Measurements from ENCODE around the gene SLC24A1. TPM values are rescaled to one million over a fixed set of nuclear protein-coding genes. Genes with fewer than 3 reads are reported as not detected.
"Not testable (repeated sequence)": the region's sequence is repeated elsewhere in the genome, so short reads cannot be mapped to it uniquely, and the experiment has no call there.

Gene SLC24A1
- total RNA-seq, 1 donor from 2014 or later: 8.9 TPM

GRCh38 chr15:65603134-65603533, 18.6 kb upstream of the SLC24A1 start:
- TF ChIP-seq CTCF (conservative IDR thresholded peaks at IDR 0.05; ENCODE audit: low read depth, low read length): no peak

GRCh38 chr15:65603559-65603958, 18.2 kb upstream of the SLC24A1 start:
- H3K4me3 ChIP-seq (ENCODE audit: low read depth, low read length): no peak overlapping the region
- no peak for DNase-seq (ENCODE audit: low read depth)
- TF ChIP-seq CTCF (conservative IDR thresholded peaks at IDR 0.05; ENCODE audit: low read depth, low read length): no peak

More at GRCh38 chr15:65603134-65603533, 18.6 kb upstream of the SLC24A1 start:
- H3K4me3 ChIP-seq (ENCODE audit: low read depth, low read length): no peak overlapping the region
- no peak for DNase-seq (ENCODE audit: low read depth)

- DNase-seq (ENCODE audit: low read depth): peak; percentile 57
- peak within 1 kb of the TSS; percentile 83 for H3K4me3 ChIP-seq (ENCODE audit: low read depth, low read length)
- peak; percentile 37 for TF ChIP-seq CTCF (conservative IDR thresholded peaks at IDR 0.05; ENCODE audit: low read depth, low read length)
These were observed 10.6 kb upstream of the SLC24A1 start, which contains the start of gene INTS14 for GRCh38 chr15:65610871-65611718. TSS of gene INTS14 (minus strand) at chr15:65611131. CDS start at chr15:65607380, 3,751 bp downstream.

- no peak for TF ChIP-seq CTCF (conservative IDR thresholded peaks at IDR 0.05; ENCODE audit: low read depth, low read length)
- H3K4me3 ChIP-seq (ENCODE audit: low read depth, low read length): peak overlapping the region; percentile 83
- DNase-seq (ENCODE audit: low read depth): no peak
These were observed 9.7 kb upstream of the SLC24A1 start for GRCh38 chr15:65611888-65612615.

GRCh38 chr15:65612616-65612946, 9.2 kb upstream of the SLC24A1 start:
- no peak for TF ChIP-seq CTCF (conservative IDR thresholded peaks at IDR 0.05; ENCODE audit: low read depth, low read length)
- peak; percentile 16 for DNase-seq (ENCODE audit: low read depth)
- H3K4me3 ChIP-seq (ENCODE audit: low read depth, low read length): no peak overlapping the region

GRCh38 chr15:65612949-65613744, 8.6 kb upstream of the SLC24A1 start:
- no peak for DNase-seq (ENCODE audit: low read depth)
- TF ChIP-seq CTCF (conservative IDR thresholded peaks at IDR 0.05; ENCODE audit: low read depth, low read length): no peak
- no peak overlapping the region for H3K4me3 ChIP-seq (ENCODE audit: low read depth, low read length)

GRCh38 chr15:65615887-65616286, 5.9 kb upstream of the SLC24A1 start:
- DNase-seq (ENCODE audit: low read depth); H3K4me3 ChIP-seq (ENCODE audit: low read depth, low read length): not testable (repeated sequence)
